Trophoblast cell (in vitro differentiated cells and primary cell): ENCODE data around the gene NR3C1.

Source experiments
- DNase-seq, 2 donors: peaks; one replicate each; pipeline ENCODE4 v3.0.0-alpha.2; 2016
- H2AFZ ChIP-seq: 2 replicates; pipeline ENCODE4 v1.6.1; 2013; ENCODE audit warnings: low read length, moderate library complexity, mild to moderate bottlenecking; ENCODE audit not compliant: insufficient read depth, poor library complexity
- H2AK5ac ChIP-seq: 2 replicates; pipeline ENCODE4 v1.6.1; 2013; ENCODE audit warnings: mild to moderate bottlenecking, low read length
- H2BK120ac ChIP-seq: 2 replicates; pipeline ENCODE4 v1.6.1; 2013; ENCODE audit warnings: low read length, mild to moderate bottlenecking, moderate library complexity; ENCODE audit not compliant: insufficient read depth, poor library complexity
- H2BK12ac ChIP-seq: 2 replicates; pipeline ENCODE4 v1.6.1; 2013; ENCODE audit warnings: mild to moderate bottlenecking, low read length, moderate library complexity
- H2BK5ac ChIP-seq: 2 replicates; pipeline ENCODE4 v1.6.1; 2013; ENCODE audit warnings: low read length, low read depth, moderate library complexity, mild to moderate bottlenecking; ENCODE audit not compliant: poor library complexity
- H3K14ac ChIP-seq: 2 replicates; pipeline ENCODE4 v1.6.1; 2013; ENCODE audit warnings: mild to moderate bottlenecking, low read length
- H3K18ac ChIP-seq: 2 replicates; pipeline ENCODE4 v1.6.1; 2013; ENCODE audit warnings: mild to moderate bottlenecking, low read length
- H3K23ac ChIP-seq: 2 replicates; pipeline ENCODE4 v1.6.1; 2013; ENCODE audit warnings: low read length
- H3K27ac ChIP-seq: 2 replicates; pipeline ENCODE4 v1.5.1; 2013; ENCODE audit warnings: low read depth, mild to moderate bottlenecking, inconsistent platforms, low read length, moderate library complexity
- H3K27me3 ChIP-seq: 2 replicates; pipeline ENCODE4 v1.6.1; 2013; ENCODE audit warnings: inconsistent platforms, mild to moderate bottlenecking, low read length, moderate library complexity; ENCODE audit not compliant: insufficient read depth
- H3K36me3 ChIP-seq, 2 experiments: 1 replicate in 1 of 2; 2 replicates in 1 of 2; pipeline ENCODE4 v1.6.1; 2013; ENCODE audit warnings: low read length in 2 of 2, mild to moderate bottlenecking in 2 of 2, moderate library complexity in 1 of 2; ENCODE audit not compliant: insufficient read depth in 2 of 2, control insufficient read depth in 1 of 2
- H3K4ac ChIP-seq: 2 replicates; pipeline ENCODE4 v1.6.1; 2013; ENCODE audit warnings: low read depth, mild to moderate bottlenecking, low read length, moderate library complexity
- H3K4me1 ChIP-seq, 2 experiments: 1 replicate in 1 of 2; 2 replicates in 1 of 2; pipeline ENCODE4 v1.6.1; 2013; ENCODE audit warnings: low read length in 2 of 2, mild to moderate bottlenecking in 2 of 2, moderate library complexity in 1 of 2; ENCODE audit not compliant: insufficient read depth in 2 of 2, control insufficient read depth in 1 of 2
- H3K4me2 ChIP-seq: 2 replicates; pipeline ENCODE4 v1.6.1; 2013; ENCODE audit warnings: inconsistent platforms, mild to moderate bottlenecking, low read length, moderate library complexity
- H3K4me3 ChIP-seq: 2 replicates; pipeline ENCODE4 v1.5.1; 2013; ENCODE audit warnings: mild to moderate bottlenecking, low read depth, low read length, inconsistent platforms
- H3K79me1 ChIP-seq: one replicate; pipeline ENCODE4 v1.6.1; 2013; ENCODE audit warnings: low read length
- H3K79me2 ChIP-seq: 2 replicates; pipeline ENCODE4 v1.6.1; 2013; ENCODE audit warnings: low read length, mild to moderate bottlenecking; ENCODE audit not compliant: control insufficient read depth, insufficient read depth, poor library complexity
- H3K9ac ChIP-seq: 2 replicates; pipeline ENCODE4 v1.6.1; 2013; ENCODE audit warnings: mild to moderate bottlenecking, low read length
- H3K9me3 ChIP-seq: 2 replicates; pipeline ENCODE4 v1.6.1; 2013; ENCODE audit warnings: low read depth, mild to moderate bottlenecking, control low read depth, inconsistent platforms, low read length; ENCODE audit not compliant: insufficient read depth
- H4K12ac ChIP-seq: 2 replicates; pipeline ENCODE4 v1.6.1; 2013; ENCODE audit warnings: low read depth, mild to moderate bottlenecking, low read length, moderate library complexity
- H4K8ac ChIP-seq: 2 replicates; pipeline ENCODE4 v1.6.1; 2013; ENCODE audit warnings: low read depth, mild to moderate bottlenecking, low read length, moderate library complexity
- H4K91ac ChIP-seq: one replicate; pipeline ENCODE4 v1.6.1; 2013; ENCODE audit warnings: low read depth, mild to moderate bottlenecking, low read length, moderate library complexity
- WGBS: extraction: QIAGEN DNeasy Blood & Tissue Kit; methylation state at CpG from one replicate; pipeline ENCODE4 v1.1.7; 2013; ENCODE audit warnings: missing lambda C conversion rate; ENCODE audit not compliant: insufficient read length, insufficient coverage; ENCODE audit errors: extremely low coverage; 5-methylcytosine and 5-hydroxymethylcytosine counted together

NR3C1 gene

DNA sequence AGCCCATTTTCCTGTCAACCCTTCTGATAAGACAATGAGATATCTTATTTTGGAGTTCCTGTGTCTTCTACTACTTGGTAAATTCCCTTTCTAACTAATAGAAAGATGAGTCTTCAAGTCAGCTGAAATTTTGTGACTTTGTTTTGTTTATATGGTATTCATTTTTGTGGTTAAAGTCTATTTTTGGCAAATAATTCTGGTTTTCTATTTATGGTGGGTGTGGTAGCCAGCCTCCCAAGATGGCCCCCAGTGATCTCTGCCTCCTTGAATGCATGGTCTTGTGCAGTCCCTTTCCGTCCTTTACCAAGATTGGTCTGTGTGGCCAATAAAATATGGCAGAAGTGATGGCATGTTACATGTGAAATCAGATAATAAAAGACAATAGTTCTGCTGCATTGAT lies 91.5 kb downstream of the NR3C1 start:
- Histone ChIP-seq H4K91ac (no peak overlapping the region), H3K23ac (no peak overlapping the region), H3K4ac (no peak overlapping the region), H3K36me3 (no peaks in the 10 kb centered on the region), H3K9me3 (no peaks in the 10 kb centered on the region), H4K8ac (no peak overlapping the region), H3K27me3 (no peaks in the 10 kb centered on the region), H3K79me2 (no peaks in the 10 kb centered on the region), H2BK5ac (no peak overlapping the region), H2BK12ac (no peak overlapping the region), H3K27ac (no peak overlapping the region), H3K14ac (no peak overlapping the region), H3K9ac (no peak overlapping the region), H2BK120ac (no peak overlapping the region), H4K12ac (no peak overlapping the region), H3K79me1 (no peaks in the 10 kb centered on the region), H3K4me3 (no peak overlapping the region), H3K4me1 (peaks cover 0 to 4% of the 10 kb centered on the region in 2 experiments), H3K4me2 (no peak overlapping the region), H3K18ac (no peak overlapping the region), H2AFZ (no peak overlapping the region), H2AK5ac (no peak overlapping the region)
- no CpG with 5 or more reads among the region's 1 CpG for WGBS
- DNase-seq = no peak

DNA sequence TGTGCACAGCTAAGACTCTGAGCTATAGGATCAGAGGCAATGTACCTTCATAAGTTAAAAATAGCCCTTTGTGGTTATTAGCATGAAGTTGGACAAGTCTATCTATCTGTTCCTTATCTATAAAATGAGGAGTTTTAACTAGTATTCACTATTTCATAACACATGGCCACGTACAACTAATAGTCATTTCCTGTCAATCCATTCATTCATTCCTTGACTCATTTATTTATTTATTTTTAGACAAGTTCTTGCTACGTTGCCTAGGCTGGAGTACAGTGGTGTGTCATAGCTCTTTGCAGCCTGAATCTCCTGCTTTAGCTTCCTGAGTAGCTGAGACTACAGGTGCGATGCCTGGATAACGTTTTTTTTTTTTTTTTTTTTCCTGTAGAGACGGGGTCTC lies 92.1 kb downstream of the NR3C1 start:
- no peaks in the 10 kb centered on the region for H3K79me2 ChIP-seq
- no peaks in the 10 kb centered on the region for H3K9me3 ChIP-seq
- WGBS = no CpG with 5 or more reads among the region's 5 CpGs
- no peak overlapping the region for H3K4ac ChIP-seq
- no peak overlapping the region for H2AK5ac ChIP-seq
- peaks cover 0 to 4% of the 10 kb centered on the region in 2 experiments for H3K4me1 ChIP-seq
- no peak overlapping the region for H4K91ac ChIP-seq
- H3K23ac ChIP-seq = no peak overlapping the region
- no peak overlapping the region for H3K14ac ChIP-seq
- H3K18ac ChIP-seq = no peak overlapping the region
- no peak overlapping the region for H3K27ac ChIP-seq
- no peak overlapping the region for H3K4me3 ChIP-seq
- H4K8ac ChIP-seq = no peak overlapping the region
- no peaks in the 10 kb centered on the region for H3K79me1 ChIP-seq
- H4K12ac ChIP-seq = no peak overlapping the region
- H2AFZ ChIP-seq = no peak overlapping the region
- H2BK120ac ChIP-seq = no peak overlapping the region
- H2BK12ac ChIP-seq = no peak overlapping the region
- H2BK5ac ChIP-seq = no peak overlapping the region
- H3K9ac ChIP-seq = no peak overlapping the region
- H3K4me2 ChIP-seq = no peak overlapping the region
- DNase-seq = peak; percentile 52 to 75
- no peaks in the 10 kb centered on the region for H3K27me3 ChIP-seq
- no peaks in the 10 kb centered on the region for H3K36me3 ChIP-seq

DNA sequence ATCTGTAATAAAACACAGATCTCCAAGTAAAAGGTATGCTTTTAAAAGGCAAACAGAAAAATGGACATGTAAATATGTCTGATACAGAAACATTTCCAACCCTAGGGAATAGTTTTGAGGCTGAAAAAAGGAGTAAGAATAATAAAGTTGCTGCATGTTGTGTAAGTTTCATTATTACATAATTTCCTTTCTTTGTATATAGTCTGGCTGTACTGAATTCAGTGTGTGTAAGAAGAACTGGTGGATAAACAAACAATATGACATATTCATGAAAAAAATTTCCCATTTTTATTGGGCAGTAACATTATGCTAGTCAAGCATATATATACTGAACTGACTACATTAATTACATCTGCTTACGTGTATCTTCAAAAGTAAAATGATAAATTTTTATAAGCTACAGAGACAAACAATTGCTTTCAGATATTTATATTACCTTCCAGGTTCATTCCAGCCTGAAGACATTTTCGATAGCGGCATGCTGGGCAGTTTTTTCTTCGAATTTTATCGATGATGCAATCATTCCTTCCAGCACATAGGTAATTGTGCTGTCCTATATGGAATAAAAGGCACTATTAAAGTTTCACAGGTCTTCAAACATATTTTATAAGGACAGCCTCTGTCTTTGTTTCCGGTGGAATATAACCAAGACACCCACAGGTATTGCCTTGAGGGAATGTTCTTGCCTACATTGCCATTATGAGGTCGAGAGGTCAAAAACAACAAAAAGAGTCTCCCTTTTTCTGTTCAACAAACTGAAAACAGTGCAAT lies 93.6 kb downstream of the NR3C1 start:
- no peak overlapping the region for H3K23ac ChIP-seq
- H3K79me2 ChIP-seq = no peaks in the 10 kb centered on the region
- no peak overlapping the region for H2AFZ ChIP-seq
- no peak overlapping the region for H3K9ac ChIP-seq
- no CpG with 5 or more reads among the region's 7 CpGs for WGBS
- no peak overlapping the region for H3K27ac ChIP-seq
- H3K18ac ChIP-seq = no peak overlapping the region
- H3K4me3 ChIP-seq = no peak overlapping the region
- DNase-seq = no peak
- H3K4me1 ChIP-seq = no peaks in the 10 kb centered on the region
- H2BK120ac ChIP-seq = no peak overlapping the region
- H3K9me3 ChIP-seq = no peaks in the 10 kb centered on the region
- H4K12ac ChIP-seq = no peak overlapping the region
- no peak overlapping the region for H4K8ac ChIP-seq
- no peak overlapping the region for H3K4me2 ChIP-seq
- H3K79me1 ChIP-seq = no peaks in the 10 kb centered on the region
- no peak overlapping the region for H4K91ac ChIP-seq
- no peak overlapping the region for H2BK5ac ChIP-seq
- no peaks in the 10 kb centered on the region for H3K36me3 ChIP-seq
- no peak overlapping the region for H3K14ac ChIP-seq
- no peak overlapping the region for H2AK5ac ChIP-seq
- H3K27me3 ChIP-seq = no peaks in the 10 kb centered on the region
- H2BK12ac ChIP-seq = no peak overlapping the region
- H3K4ac ChIP-seq = no peak overlapping the region

DNA sequence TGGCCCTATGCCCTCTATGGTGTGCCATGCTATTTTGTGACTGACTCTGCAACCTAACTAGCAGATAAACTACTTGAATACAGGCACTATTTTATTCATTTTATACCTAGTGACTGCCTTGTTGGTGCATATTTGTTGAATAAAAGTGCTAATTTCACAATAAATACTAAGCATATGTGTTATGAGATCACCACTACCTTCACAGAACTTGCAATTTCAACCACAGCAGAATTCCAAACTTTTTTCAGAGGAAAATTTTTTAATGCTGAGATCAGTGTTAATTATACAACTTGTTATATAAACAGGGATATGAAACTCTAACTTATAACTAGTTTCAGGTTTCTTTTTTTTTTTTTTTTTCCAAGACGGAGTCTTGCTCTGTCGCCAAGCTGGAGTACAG lies 94.8 kb downstream of the NR3C1 start:
- Histone ChIP-seq H3K9me3 (no peaks in the 10 kb centered on the region), H3K23ac (no peak overlapping the region), H3K4me1 (no peaks in the 10 kb centered on the region), H3K27ac (no peak overlapping the region), H4K8ac (no peak overlapping the region), H2AK5ac (no peak overlapping the region), H3K9ac (no peak overlapping the region), H3K4me2 (no peak overlapping the region), H3K4me3 (no peak overlapping the region), H2BK120ac (no peak overlapping the region), H3K27me3 (no peaks in the 10 kb centered on the region), H3K79me2 (no peaks in the 10 kb centered on the region), H4K12ac (no peak overlapping the region), H3K14ac (no peak overlapping the region), H2BK5ac (no peak overlapping the region), H3K18ac (no peak overlapping the region), H3K4ac (no peak overlapping the region), H4K91ac (no peak overlapping the region), H3K36me3 (no peaks in the 10 kb centered on the region), H3K79me1 (no peaks in the 10 kb centered on the region), H2AFZ (no peak overlapping the region), H2BK12ac (no peak overlapping the region)
- WGBS = no CpG with 5 or more reads among the region's 2 CpGs
- no peak for DNase-seq
